ENCODE results near the gene IRF4. TPM values are rescaled to one million over a fixed set of nuclear protein-coding genes. Genes with fewer than 3 reads are reported as not detected.
A peak's percentile ranks its signal among the peaks of the same experiment; 100 is the strongest.

IRF4 gene
- total and polyA plus RNA-seq, 2 donors (not counting 1 experiment from before 2014, with no cell fraction given), result 75.7 to 142 TPM

DNA sequence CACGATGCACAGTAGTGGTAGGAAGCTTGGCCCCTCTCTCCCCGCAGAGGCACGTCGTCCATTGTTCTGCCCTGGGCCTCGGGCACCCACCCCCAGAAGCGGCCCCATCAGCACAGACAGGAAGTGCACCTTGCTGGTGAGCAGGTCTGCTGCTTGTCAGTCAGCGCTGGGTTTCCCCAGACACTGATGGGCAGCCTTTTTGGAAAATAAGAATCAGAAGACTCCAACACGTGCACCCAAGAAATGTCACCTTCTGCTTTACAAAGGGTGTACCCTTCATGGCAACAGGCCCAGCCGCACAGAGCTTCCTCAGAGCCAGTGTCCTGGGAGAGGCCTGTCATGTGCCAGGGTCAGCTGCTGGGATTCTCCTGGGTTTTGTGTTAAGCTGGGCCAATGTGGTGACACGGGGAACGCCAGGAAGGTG lies 34.7 kb upstream of the IRF4 start:
- H3K4me2 ChIP-seq (replicated peaks; ENCODE audit: low read depth, low read length, poor library complexity, severe bottlenecking), result peak overlapping the region; percentile 63
- H3K27me3 Mint-ChIP-seq, result no peaks in the 10 kb centered on the region
- peak overlapping the region; percentile 18 for H2AFZ ChIP-seq (ENCODE audit: insufficient read depth, low read depth, low read length, poor library complexity, severe bottlenecking)
- no peaks in the 10 kb centered on the region for H3K27me3 ChIP-seq (replicated peaks in 1 of 4; ENCODE audit: control extremely low read depth in 1 of 4, control insufficient read depth in 3 of 4, insufficient read depth in 4 of 4, low read length in 3 of 4)
- POLR2A ChIA-PET, result interaction anchor here (0.7 to 1.4 kb wide), 2 partner anchors 40 to 49 kb away, joined by 3 read pairs; no protein-coding TSS in a partner anchor
- H3K4me3 Mint-ChIP-seq, result peak overlapping the region; percentile 77
- peak overlapping the region; percentile 42 to 75 for H3K27ac ChIP-seq (ENCODE audit: low read length in 2 of 2)
- no peaks in the 10 kb centered on the region for H3K9me3 Mint-ChIP-seq (ENCODE audit: insufficient read depth)
- H3K36me3 ChIP-seq (replicated peaks in 1 of 2; ENCODE audit: control extremely low read depth in 1 of 2, control insufficient read depth in 1 of 2, extremely low read depth in 1 of 2, insufficient read depth in 2 of 2, low read length in 1 of 2), result peaks cover 0 to 14% of the 10 kb centered on the region in 2 experiments
- peak; percentile 81 for ATAC-seq (ENCODE audit: low read depth)
- CTCF ChIA-PET, result interaction anchor here (0.8 to 2.2 kb wide), 4 partner anchors 34 to 129 kb away, joined by 3 to 6 read pairs (median 3); partner anchors contain the start of gene DUSP22
- no peak overlapping the region for H3K4me3 ChIP-seq (ENCODE audit: control extremely low read depth in 1 of 5, extremely low read depth in 1 of 5, insufficient read depth in 1 of 5, low read depth in 2 of 5, low read length in 4 of 5)
- TF ChIP-seq, protein P1, sequence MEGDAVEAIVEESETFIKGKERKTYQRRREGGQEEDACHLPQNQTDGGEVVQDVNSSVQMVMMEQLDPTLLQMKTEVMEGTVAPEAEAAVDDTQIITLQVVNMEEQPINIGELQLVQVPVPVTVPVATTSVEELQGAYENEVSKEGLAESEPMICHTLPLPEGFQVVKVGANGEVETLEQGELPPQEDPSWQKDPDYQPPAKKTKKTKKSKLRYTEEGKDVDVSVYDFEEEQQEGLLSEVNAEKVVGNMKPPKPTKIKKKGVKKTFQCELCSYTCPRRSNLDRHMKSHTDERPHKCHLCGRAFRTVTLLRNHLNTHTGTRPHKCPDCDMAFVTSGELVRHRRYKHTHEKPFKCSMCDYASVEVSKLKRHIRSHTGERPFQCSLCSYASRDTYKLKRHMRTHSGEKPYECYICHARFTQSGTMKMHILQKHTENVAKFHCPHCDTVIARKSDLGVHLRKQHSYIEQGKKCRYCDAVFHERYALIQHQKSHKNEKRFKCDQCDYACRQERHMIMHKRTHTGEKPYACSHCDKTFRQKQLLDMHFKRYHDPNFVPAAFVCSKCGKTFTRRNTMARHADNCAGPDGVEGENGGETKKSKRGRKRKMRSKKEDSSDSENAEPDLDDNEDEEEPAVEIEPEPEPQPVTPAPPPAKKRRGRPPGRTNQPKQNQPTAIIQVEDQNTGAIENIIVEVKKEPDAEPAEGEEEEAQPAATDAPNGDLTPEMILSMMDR (IDR thresholded peaks at IDR 0.05), result no peak
- no peak for TF ChIP-seq EZH2 (IDR thresholded peaks at IDR 0.05; ENCODE audit: borderline replicate concordance, insufficient read depth, low read depth, low read length, poor library complexity, severe bottlenecking)
- H3K79me2 ChIP-seq (ENCODE audit: control insufficient read depth, insufficient read depth, low read length), result peaks cover 10% of the 10 kb centered on the region
- intact Hi-C loops (cut with micrococcal nuclease), result loop anchor here (2.0 kb wide), 1 partner anchor 66 kb away; no protein-coding TSS in a partner anchor
- peaks cover 0 to 42% (median 0%) of the 10 kb centered on the region in 3 donors for H3K9me3 ChIP-seq (ENCODE audit: control extremely low read depth in 1 of 3, control insufficient read depth in 2 of 3, insufficient read depth in 1 of 3, low read length in 2 of 3)
- WGBS (ENCODE audit: insufficient coverage), result 66% methylated on average over 11 of the region's 11 CpGs
- no peak overlapping the region for H3K9ac ChIP-seq (ENCODE audit: low read length)
- peak overlapping the region; percentile 98 for H3K27ac Mint-ChIP-seq
- H3K4me1 ChIP-seq (ENCODE audit: control insufficient read depth in 2 of 2, insufficient read depth in 2 of 2, low read length in 2 of 2), result peaks cover 48 to 69% of the 10 kb centered on the region in 2 donors
- DNase-seq, result peak; percentile 79
- no peaks in the 10 kb centered on the region for H4K20me1 ChIP-seq (ENCODE audit: control insufficient read depth, insufficient read depth, low read length, poor library complexity, severe bottlenecking)
- peaks cover 66% of the 10 kb centered on the region for H3K4me1 Mint-ChIP-seq

DNA sequence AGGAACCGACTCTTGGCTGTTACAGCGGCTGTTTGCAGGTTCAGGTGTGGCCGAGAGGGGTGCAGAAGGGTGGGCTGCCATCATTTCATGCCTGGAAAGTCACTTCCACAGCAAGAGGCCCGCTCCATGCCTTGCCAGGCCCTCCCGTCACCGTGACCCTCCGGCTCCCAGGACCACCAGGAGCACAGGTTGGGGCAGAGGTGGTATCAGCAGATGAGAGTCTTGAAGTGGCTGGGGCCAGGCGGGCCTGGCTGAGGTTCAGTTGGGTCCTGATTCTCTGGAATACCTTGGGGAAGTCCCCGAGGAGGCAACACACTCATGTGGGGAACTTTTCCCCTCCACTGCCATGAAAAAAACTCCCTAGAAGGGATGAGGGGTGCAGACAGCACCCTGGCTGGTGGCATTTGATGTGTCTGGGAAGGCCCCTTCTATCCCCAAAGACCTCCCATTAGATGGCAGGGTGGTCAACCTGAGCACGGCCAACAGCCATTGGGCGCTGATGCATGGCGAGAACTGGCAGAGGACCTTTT lies 34.2 kb upstream of the IRF4 start:
- Mint-ChIP-seq H3K27ac (peak overlapping the region; percentile 98), H3K4me1 (peaks cover 67% of the 10 kb centered on the region), H3K4me3 (peak overlapping the region; percentile 77), H3K9me3 (ENCODE audit: insufficient read depth) (no peaks in the 10 kb centered on the region), H3K27me3 (no peaks in the 10 kb centered on the region)
- peak overlapping the region; percentile 18 for H2AFZ ChIP-seq (ENCODE audit: insufficient read depth, low read depth, low read length, poor library complexity, severe bottlenecking)
- POLR2A ChIA-PET, result interaction anchor here (1.4 kb wide), 1 partner anchor 41 kb away, joined by 3 read pairs; no protein-coding TSS in a partner anchor
- H3K27me3 ChIP-seq (replicated peaks in 1 of 4; ENCODE audit: control extremely low read depth in 1 of 4, control insufficient read depth in 3 of 4, insufficient read depth in 4 of 4, low read length in 3 of 4), result no peaks in the 10 kb centered on the region
- H3K4me1 ChIP-seq (ENCODE audit: control insufficient read depth in 2 of 2, insufficient read depth in 2 of 2, low read length in 2 of 2), result peaks cover 48 to 68% of the 10 kb centered on the region in 2 donors
- H4K20me1 ChIP-seq (ENCODE audit: control insufficient read depth, insufficient read depth, low read length, poor library complexity, severe bottlenecking), result no peaks in the 10 kb centered on the region
- H3K79me2 ChIP-seq (ENCODE audit: control insufficient read depth, insufficient read depth, low read length), result peaks cover 5% of the 10 kb centered on the region
- H3K36me3 ChIP-seq (replicated peaks in 1 of 2; ENCODE audit: control extremely low read depth in 1 of 2, control insufficient read depth in 1 of 2, extremely low read depth in 1 of 2, insufficient read depth in 2 of 2, low read length in 1 of 2), result peaks cover 0 to 10% of the 10 kb centered on the region in 2 experiments
- peak overlapping the region; percentile 63 for H3K4me2 ChIP-seq (replicated peaks; ENCODE audit: low read depth, low read length, poor library complexity, severe bottlenecking)
- intact Hi-C loops (cut with micrococcal nuclease), result loop anchor here (2.0 kb wide), 1 partner anchor 67 kb away; no protein-coding TSS in a partner anchor
- no peak overlapping the region for H3K9ac ChIP-seq (ENCODE audit: low read length)
- TF ChIP-seq, protein P1 (IDR thresholded peaks at IDR 0.05), result no peak
- no peak for TF ChIP-seq EZH2 (IDR thresholded peaks at IDR 0.05; ENCODE audit: borderline replicate concordance, insufficient read depth, low read depth, low read length, poor library complexity, severe bottlenecking)
- peaks cover 0 to 38% (median 0%) of the 10 kb centered on the region in 3 donors for H3K9me3 ChIP-seq (ENCODE audit: control extremely low read depth in 1 of 3, control insufficient read depth in 2 of 3, insufficient read depth in 1 of 3, low read length in 2 of 3)
- H3K27ac ChIP-seq (ENCODE audit: low read length in 2 of 2), result peak overlapping the region; percentile 42 to 75
- DNase-seq, result no peak
- WGBS (ENCODE audit: insufficient coverage), result 84% methylated on average over 9 of the region's 12 CpGs
- no peak for ATAC-seq (ENCODE audit: low read depth)
- H3K4me3 ChIP-seq (ENCODE audit: control extremely low read depth in 1 of 5, extremely low read depth in 1 of 5, insufficient read depth in 1 of 5, low read depth in 2 of 5, low read length in 4 of 5), result no peak overlapping the region
- CTCF ChIA-PET, result interaction anchor here (2.2 kb wide), 1 partner anchor 64 kb away, joined by 6 read pairs; the partner anchor contains the start of gene DUSP22

Measured in B cell (primary cell).